HepG2 (cell line): ENCODE data around the gene CACNA2D1. TPM values are rescaled to one million over a fixed set of nuclear protein-coding genes. Genes with fewer than 3 reads are reported as not detected.

Experiments used
- SMARCC2 ChIP-seq: fragments of 450-650 bp; IDR thresholded peaks from 2 replicates; pipeline ENCODE4 v1.6.1; 2017; ENCODE audit warnings: antibody characterized with exemption, mild to moderate bottlenecking
- SRF ChIP-seq: IDR thresholded peaks from 2 replicates; pipeline ENCODE4 v1.6.1; 2011; ENCODE audit warnings: mild to moderate bottlenecking, low read depth, low read length, moderate library complexity
- ZNF234 ChIP-seq: sonication (generic); formaldehyde crosslinking; conservative IDR thresholded peaks from 2 replicates; pipeline ENCODE4 v1.5.1; 2020; ENCODE audit warnings: mild to moderate bottlenecking, missing genetic modification reagents
- polyA plus RNA-seq, 8 experiments: library from polyadenylated mRNA; depleted of rRNA in 3 of 8; stranded (reverse) in 7 of 8; unstranded in 1 of 8; fragments of >200 nt; fragmentation: Illumina TruSeq in 4 of 8; extraction: Trizol in 4 of 8; gene quantifications; 2 replicates each; pipeline versions ENCODE4 v1.2.1 to v1.2.3, GENCODE V29; 2011 to 2016; ENCODE audit warnings: low read depth in 4 of 8, missing spikeins in 1 of 8, mixed read lengths in 1 of 8; ENCODE audit not compliant: insufficient read depth in 1 of 8
- total RNA-seq, 5 experiments: library from RNA; depleted of rRNA; stranded (reverse); fragments of >200 nt; fragmentation: Illumina TruSeq; extraction: Trizol; gene quantifications; 2 replicates each; pipeline ENCODE4 v1.2.3, GENCODE V29; 2016; ENCODE audit warnings: low read depth in 1 of 5
- TF ChIP-seq, protein P1 (sequence below): sonication (generic); formaldehyde crosslinking; conservative IDR thresholded peaks from 2 replicates; pipeline ENCODE4 v1.8.1; 2023; ENCODE audit warnings: missing genetic modification reagents
- TF ChIP-seq, protein P2 (sequence below): sonication (generic); formaldehyde crosslinking; IDR thresholded peaks from 2 replicates; pipeline ENCODE4 v1.4.0; 2020; ENCODE audit warnings: mild to moderate bottlenecking, missing genetic modification reagents
- TF ChIP-seq, protein P3 (sequence below): sonication (generic); formaldehyde crosslinking; IDR thresholded peaks from 2 replicates; pipeline ENCODE4 v1.4.0; 2020; ENCODE audit warnings: missing genetic modification reagents, borderline replicate concordance
- TF ChIP-seq, protein P4 (sequence below): fragments of 450-650 bp; IDR thresholded peaks from 2 replicates; pipeline ENCODE4 v1.6.1; 2017

Gene CACNA2D1
- total and polyA plus RNA-seq, 2 of the 13 experiments (the other 11 are each of a cell fraction or from before 2014, with no cell fraction given), result not detected

DNA sequence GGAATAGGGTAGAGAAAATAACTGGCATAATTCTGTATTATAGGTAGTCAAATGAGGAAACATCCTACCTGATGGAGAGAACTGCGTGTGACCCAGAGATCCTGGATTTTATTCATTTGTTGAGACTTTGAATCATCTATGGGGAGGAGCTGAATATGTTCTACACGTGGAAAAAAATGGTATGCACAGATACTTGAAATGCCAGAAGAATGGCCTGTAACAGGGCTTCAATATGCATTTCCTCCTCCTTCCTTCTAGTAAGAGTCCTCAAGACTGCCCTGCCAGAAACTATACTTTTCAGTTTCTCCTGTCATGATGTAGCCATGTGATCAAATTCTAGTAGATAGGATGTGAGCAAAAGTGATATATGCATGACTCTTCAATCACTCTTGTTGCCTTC lies 372.1 kb downstream of the CACNA2D1 start (continued):
- TF ChIP-seq, protein P1, sequence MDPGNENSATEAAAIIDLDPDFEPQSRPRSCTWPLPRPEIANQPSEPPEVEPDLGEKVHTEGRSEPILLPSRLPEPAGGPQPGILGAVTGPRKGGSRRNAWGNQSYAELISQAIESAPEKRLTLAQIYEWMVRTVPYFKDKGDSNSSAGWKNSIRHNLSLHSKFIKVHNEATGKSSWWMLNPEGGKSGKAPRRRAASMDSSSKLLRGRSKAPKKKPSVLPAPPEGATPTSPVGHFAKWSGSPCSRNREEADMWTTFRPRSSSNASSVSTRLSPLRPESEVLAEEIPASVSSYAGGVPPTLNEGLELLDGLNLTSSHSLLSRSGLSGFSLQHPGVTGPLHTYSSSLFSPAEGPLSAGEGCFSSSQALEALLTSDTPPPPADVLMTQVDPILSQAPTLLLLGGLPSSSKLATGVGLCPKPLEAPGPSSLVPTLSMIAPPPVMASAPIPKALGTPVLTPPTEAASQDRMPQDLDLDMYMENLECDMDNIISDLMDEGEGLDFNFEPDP (CRISPR knock-in tag), result no peak
- no peak for TF ChIP-seq SMARCC2
- TF ChIP-seq, protein P2, sequence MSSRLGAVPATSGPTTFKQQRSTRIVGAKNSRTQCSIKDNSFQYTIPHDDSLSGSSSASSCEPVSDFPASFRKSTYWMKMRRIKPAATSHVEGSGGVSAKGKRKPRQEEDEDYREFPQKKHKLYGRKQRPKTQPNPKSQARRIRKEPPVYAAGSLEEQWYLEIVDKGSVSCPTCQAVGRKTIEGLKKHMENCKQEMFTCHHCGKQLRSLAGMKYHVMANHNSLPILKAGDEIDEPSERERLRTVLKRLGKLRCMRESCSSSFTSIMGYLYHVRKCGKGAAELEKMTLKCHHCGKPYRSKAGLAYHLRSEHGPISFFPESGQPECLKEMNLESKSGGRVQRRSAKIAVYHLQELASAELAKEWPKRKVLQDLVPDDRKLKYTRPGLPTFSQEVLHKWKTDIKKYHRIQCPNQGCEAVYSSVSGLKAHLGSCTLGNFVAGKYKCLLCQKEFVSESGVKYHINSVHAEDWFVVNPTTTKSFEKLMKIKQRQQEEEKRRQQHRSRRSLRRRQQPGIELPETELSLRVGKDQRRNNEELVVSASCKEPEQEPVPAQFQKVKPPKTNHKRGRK, result no peak
- TF ChIP-seq SRF, result no peak
- TF ChIP-seq, protein P3, sequence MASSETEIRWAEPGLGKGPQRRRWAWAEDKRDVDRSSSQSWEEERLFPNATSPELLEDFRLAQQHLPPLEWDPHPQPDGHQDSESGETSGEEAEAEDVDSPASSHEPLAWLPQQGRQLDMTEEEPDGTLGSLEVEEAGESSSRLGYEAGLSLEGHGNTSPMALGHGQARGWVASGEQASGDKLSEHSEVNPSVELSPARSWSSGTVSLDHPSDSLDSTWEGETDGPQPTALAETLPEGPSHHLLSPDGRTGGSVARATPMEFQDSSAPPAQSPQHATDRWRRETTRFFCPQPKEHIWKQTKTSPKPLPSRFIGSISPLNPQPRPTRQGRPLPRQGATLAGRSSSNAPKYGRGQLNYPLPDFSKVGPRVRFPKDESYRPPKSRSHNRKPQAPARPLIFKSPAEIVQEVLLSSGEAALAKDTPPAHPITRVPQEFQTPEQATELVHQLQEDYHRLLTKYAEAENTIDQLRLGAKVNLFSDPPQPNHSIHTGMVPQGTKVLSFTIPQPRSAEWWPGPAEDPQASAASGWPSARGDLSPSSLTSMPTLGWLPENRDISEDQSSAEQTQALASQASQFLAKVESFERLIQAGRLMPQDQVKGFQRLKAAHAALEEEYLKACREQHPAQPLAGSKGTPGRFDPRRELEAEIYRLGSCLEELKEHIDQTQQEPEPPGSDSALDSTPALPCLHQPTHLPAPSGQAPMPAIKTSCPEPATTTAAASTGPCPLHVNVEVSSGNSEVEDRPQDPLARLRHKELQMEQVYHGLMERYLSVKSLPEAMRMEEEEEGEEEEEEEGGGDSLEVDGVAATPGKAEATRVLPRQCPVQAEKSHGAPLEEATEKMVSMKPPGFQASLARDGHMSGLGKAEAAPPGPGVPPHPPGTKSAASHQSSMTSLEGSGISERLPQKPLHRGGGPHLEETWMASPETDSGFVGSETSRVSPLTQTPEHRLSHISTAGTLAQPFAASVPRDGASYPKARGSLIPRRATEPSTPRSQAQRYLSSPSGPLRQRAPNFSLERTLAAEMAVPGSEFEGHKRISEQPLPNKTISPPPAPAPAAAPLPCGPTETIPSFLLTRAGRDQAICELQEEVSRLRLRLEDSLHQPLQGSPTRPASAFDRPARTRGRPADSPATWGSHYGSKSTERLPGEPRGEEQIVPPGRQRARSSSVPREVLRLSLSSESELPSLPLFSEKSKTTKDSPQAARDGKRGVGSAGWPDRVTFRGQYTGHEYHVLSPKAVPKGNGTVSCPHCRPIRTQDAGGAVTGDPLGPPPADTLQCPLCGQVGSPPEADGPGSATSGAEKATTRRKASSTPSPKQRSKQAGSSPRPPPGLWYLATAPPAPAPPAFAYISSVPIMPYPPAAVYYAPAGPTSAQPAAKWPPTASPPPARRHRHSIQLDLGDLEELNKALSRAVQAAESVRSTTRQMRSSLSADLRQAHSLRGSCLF (CRISPR knock-in tag), result no peak
- TF ChIP-seq, protein P4, sequence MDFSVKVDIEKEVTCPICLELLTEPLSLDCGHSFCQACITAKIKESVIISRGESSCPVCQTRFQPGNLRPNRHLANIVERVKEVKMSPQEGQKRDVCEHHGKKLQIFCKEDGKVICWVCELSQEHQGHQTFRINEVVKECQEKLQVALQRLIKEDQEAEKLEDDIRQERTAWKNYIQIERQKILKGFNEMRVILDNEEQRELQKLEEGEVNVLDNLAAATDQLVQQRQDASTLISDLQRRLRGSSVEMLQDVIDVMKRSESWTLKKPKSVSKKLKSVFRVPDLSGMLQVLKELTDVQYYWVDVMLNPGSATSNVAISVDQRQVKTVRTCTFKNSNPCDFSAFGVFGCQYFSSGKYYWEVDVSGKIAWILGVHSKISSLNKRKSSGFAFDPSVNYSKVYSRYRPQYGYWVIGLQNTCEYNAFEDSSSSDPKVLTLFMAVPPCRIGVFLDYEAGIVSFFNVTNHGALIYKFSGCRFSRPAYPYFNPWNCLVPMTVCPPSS, result no peak
- TF ChIP-seq ZNF234 (CRISPR knock-in tag), result no peak
